Measurements from ENCODE around the gene RPTOR.

DNA sequence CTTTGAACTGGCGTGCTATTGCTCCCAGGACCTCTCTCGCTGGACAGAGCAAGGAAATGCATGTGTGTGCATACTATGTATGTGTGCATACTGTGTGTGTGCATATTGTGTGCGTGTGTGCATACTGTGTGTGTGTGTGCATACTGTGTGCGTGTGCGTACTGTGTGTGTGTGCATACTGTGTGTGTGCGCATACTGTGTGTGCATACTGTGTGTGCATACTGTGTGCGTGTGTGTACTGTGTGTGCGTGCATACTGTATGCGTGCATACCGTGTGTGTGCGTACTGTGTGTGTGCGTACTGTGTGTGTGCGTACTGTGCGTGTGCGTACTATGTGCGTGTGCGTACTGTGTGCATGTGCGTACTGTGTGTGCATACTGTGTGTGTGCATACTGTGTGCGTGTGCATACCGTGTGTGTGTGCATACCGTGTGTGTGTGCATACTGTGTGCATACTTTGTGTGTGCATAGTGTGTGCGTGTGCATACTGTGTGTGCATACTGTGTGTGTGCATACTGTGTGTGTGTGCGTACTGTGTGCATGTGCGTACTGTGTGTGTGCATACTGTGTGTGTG lies 89.4 kb downstream of the RPTOR start:
- TF ChIP-seq, protein P1, sequence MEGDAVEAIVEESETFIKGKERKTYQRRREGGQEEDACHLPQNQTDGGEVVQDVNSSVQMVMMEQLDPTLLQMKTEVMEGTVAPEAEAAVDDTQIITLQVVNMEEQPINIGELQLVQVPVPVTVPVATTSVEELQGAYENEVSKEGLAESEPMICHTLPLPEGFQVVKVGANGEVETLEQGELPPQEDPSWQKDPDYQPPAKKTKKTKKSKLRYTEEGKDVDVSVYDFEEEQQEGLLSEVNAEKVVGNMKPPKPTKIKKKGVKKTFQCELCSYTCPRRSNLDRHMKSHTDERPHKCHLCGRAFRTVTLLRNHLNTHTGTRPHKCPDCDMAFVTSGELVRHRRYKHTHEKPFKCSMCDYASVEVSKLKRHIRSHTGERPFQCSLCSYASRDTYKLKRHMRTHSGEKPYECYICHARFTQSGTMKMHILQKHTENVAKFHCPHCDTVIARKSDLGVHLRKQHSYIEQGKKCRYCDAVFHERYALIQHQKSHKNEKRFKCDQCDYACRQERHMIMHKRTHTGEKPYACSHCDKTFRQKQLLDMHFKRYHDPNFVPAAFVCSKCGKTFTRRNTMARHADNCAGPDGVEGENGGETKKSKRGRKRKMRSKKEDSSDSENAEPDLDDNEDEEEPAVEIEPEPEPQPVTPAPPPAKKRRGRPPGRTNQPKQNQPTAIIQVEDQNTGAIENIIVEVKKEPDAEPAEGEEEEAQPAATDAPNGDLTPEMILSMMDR (conservative IDR thresholded peaks at IDR 0.05 in 1 of 2, IDR thresholded peaks at IDR 0.05 in 1 of 2; ENCODE audit: low read depth in 1 of 2, low read length in 2 of 2) = no peak
- no peak for TF ChIP-seq EZH2 (IDR thresholded peaks at IDR 0.05; ENCODE audit: low read length, missing control alignments)
